ENCODE measurements around the gene CAPSL.

DNA sequence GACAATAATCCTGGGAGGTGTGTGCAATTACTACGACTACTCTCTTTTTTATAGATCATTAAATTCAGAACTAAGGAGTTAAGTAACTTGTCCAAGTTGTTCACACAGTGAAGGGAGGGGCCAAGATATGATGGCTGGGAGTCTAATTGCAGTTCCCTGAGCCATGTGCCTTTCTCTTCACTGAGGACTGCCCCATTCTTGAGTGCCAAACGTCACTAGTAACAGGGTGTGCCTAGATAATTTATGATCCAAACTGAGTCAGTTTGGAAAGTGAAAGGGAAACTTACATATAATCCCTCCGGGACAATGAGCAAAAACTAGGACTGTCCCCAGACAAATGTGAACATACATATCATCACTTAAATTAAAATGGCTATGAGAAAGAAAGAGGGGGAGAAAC, 61.5 kb downstream of the CAPSL start:
- TF ChIP-seq, protein P1, sequence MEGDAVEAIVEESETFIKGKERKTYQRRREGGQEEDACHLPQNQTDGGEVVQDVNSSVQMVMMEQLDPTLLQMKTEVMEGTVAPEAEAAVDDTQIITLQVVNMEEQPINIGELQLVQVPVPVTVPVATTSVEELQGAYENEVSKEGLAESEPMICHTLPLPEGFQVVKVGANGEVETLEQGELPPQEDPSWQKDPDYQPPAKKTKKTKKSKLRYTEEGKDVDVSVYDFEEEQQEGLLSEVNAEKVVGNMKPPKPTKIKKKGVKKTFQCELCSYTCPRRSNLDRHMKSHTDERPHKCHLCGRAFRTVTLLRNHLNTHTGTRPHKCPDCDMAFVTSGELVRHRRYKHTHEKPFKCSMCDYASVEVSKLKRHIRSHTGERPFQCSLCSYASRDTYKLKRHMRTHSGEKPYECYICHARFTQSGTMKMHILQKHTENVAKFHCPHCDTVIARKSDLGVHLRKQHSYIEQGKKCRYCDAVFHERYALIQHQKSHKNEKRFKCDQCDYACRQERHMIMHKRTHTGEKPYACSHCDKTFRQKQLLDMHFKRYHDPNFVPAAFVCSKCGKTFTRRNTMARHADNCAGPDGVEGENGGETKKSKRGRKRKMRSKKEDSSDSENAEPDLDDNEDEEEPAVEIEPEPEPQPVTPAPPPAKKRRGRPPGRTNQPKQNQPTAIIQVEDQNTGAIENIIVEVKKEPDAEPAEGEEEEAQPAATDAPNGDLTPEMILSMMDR (IDR thresholded peaks at IDR 0.05) = no peak
- no peak for TF ChIP-seq POLR2A (IDR thresholded peaks at IDR 0.05)
